BJ (cell line): Measurements from ENCODE around the gene LCN9. TPM values are rescaled to one million over a fixed set of nuclear protein-coding genes. Genes with fewer than 3 reads are reported as not detected.
"Not testable (repeated sequence)": the region's sequence is repeated elsewhere in the genome, so short reads cannot be mapped to it uniquely, and the experiment has no call there.

Experiments used
- CTCF ChIA-PET: fragments of 350-600 bp; formaldehyde crosslinking; extraction: SDS; loops from one replicate; lab custom pipeline; 2021; ENCODE audit warnings: antibody characterized with exemption, inconsistent platforms; lab: Yijun Ruan, JAX
- POLR2A ChIA-PET: fragments of 300-600 bp; sonication (Branson Sonifier 250); formaldehyde crosslinking; extraction: SDS; loops from one replicate; lab custom pipeline; 2021; ENCODE audit warnings: antibody characterized with exemption; lab: Charles Lee
- DNase-seq: peaks from one replicate; pipeline ENCODE4 v3.0.0-alpha.2; 2011; ENCODE audit warnings: low read depth
- H3K27me3 ChIP-seq: 2 replicates; pipeline ENCODE4 v1.6.0; 2011; ENCODE audit warnings: low read length; ENCODE audit not compliant: control insufficient read depth, insufficient read depth
- H3K36me3 ChIP-seq: 2 replicates; pipeline ENCODE4 v1.5.1; 2011; ENCODE audit warnings: low read length; ENCODE audit not compliant: control insufficient read depth, insufficient read depth
- H3K4me3 ChIP-seq: 2 replicates; pipeline ENCODE4 v1.5.1; 2011; ENCODE audit warnings: low read depth, mild to moderate bottlenecking, control low read depth, low read length
- CTCF ChIP-seq: IDR thresholded peaks from 2 replicates; pipeline ENCODE4 v1.5.1; 2011; ENCODE audit warnings: low read depth, mild to moderate bottlenecking, control low read depth, inconsistent platforms, low read length, moderate library complexity; ENCODE audit not compliant: insufficient read depth
- polyA plus RNA-seq: library from polyadenylated mRNA; depleted of rRNA; stranded (reverse); fragments of >200 nt; gene quantifications from 2 replicates; pipeline ENCODE4 v1.2.3, GENCODE V29; 2011

The LCN9 gene
- polyA plus RNA-seq, 1 experiment = not detected

GRCh38 chr9:135620558-135620957 is 42.6 kb upstream of the LCN9 start:
- CTCF ChIA-PET = interaction anchor here (1.6 kb wide), 1 partner anchor 17 kb away, joined by 5 read pairs; no protein-coding TSS in a partner anchor
- no peak for DNase-seq
- POLR2A ChIA-PET = no interaction called here
- TF ChIP-seq CTCF = no peak
- no peak overlapping the region for H3K4me3 ChIP-seq
- no peaks in the 10 kb centered on the region for H3K36me3 ChIP-seq
- peaks cover 1% of the 10 kb centered on the region; the same call in 1 of the 2 replicates for H3K27me3 ChIP-seq

- Histone ChIP-seq H3K27me3 (peaks cover 1% of the 10 kb centered on the region; the same call in 1 of the 2 replicates), H3K4me3 (no peak overlapping the region), H3K36me3 (no peaks in the 10 kb centered on the region)
- POLR2A ChIA-PET = no interaction called here
- TF ChIP-seq CTCF = no peak
- DNase-seq = no peak
- CTCF ChIA-PET = interaction anchor here (1.5 kb wide), 1 partner anchor 19 kb away, joined by 3 read pairs; no protein-coding TSS in a partner anchor
Observed at GRCh38 chr9:135622415-135623020, 40.6 kb upstream of the LCN9 start.

GRCh38 chr9:135624282-135624681 is 38.8 kb upstream of the LCN9 start:
- CTCF ChIA-PET = no interaction called here

GRCh38 chr9:135632841-135633240 is 30.3 kb upstream of the LCN9 start:
- Histone ChIP-seq H3K36me3 (no peaks in the 10 kb centered on the region), H3K27me3 (no peaks in the 10 kb centered on the region), H3K4me3 (no peak overlapping the region)
- ChIA-PET CTCF (no interaction called here), POLR2A (no interaction called here)
- no peak for TF ChIP-seq CTCF
- no peak for DNase-seq

More at GRCh38 chr9:135624282-135624681, 38.8 kb upstream of the LCN9 start:
- TF ChIP-seq CTCF = no peak
- no peaks in the 10 kb centered on the region for H3K36me3 ChIP-seq
- POLR2A ChIA-PET = no interaction called here
- H3K27me3 ChIP-seq = peaks cover 1% of the 10 kb centered on the region; the same call in 1 of the 2 replicates
- no peak overlapping the region for H3K4me3 ChIP-seq
- DNase-seq = no peak

GRCh38 chr9:135636930-135637530 is 26.1 kb upstream of the LCN9 start:
- CTCF ChIA-PET, H3K36me3 ChIP-seq, POLR2A ChIA-PET, DNase-seq, H3K27me3 ChIP-seq, H3K4me3 ChIP-seq: not testable (repeated sequence)
